ENCODE measurements around the gene ATP2B1. TPM values are rescaled to one million over a fixed set of nuclear protein-coding genes. Genes with fewer than 3 reads are reported as not detected.

ATP2B1 gene
- total RNA-seq, 1 donor: 36.9 TPM

GRCh38 chr12:89695100-89695499 is 13.5 kb downstream of the ATP2B1 start:
- no peak for DNase-seq (ENCODE audit: low read depth in 2 of 3, low spot score in 2 of 3)

GRCh38 chr12:89694542-89694941 is 14.1 kb downstream of the ATP2B1 start:
- DNase-seq (ENCODE audit: low read depth in 2 of 3, low spot score in 2 of 3): no peak

- no peak for DNase-seq (ENCODE audit: low read depth in 2 of 3, low spot score in 2 of 3)
These were observed 14.9 kb downstream of the ATP2B1 start for GRCh38 chr12:89693639-89694202.

GRCh38 chr12:89692439-89692838 is 16.2 kb downstream of the ATP2B1 start:
- DNase-seq (ENCODE audit: low read depth in 2 of 3, low spot score in 2 of 3): no peak

- DNase-seq (ENCODE audit: low read depth in 2 of 3, low spot score in 2 of 3): no peak
These were observed 17.0 kb downstream of the ATP2B1 start for GRCh38 chr12:89691659-89692058.

GRCh38 chr12:89690925-89691324 is 17.7 kb downstream of the ATP2B1 start:
- DNase-seq (ENCODE audit: low read depth in 2 of 3, low spot score in 2 of 3): no peak

GRCh38 chr12:89689306-89689705 is 19.3 kb downstream of the ATP2B1 start:
- no peak for DNase-seq (ENCODE audit: low read depth in 2 of 3, low spot score in 2 of 3)

- DNase-seq (ENCODE audit: low read depth in 2 of 3, low spot score in 2 of 3): no peak
These were observed 22.3 kb downstream of the ATP2B1 start for GRCh38 chr12:89686311-89686710.

- no peak for DNase-seq (ENCODE audit: low read depth in 2 of 3, low spot score in 2 of 3)
These were observed 23.2 kb downstream of the ATP2B1 start for GRCh38 chr12:89685363-89685972.

GRCh38 chr12:89684136-89684535 is 24.5 kb downstream of the ATP2B1 start:
- no peak for DNase-seq (ENCODE audit: low read depth in 2 of 3, low spot score in 2 of 3)

GRCh38 chr12:89682284-89682683 is 26.4 kb downstream of the ATP2B1 start:
- DNase-seq (ENCODE audit: low read depth in 2 of 3, low spot score in 2 of 3): no peak

- no peak for DNase-seq (ENCODE audit: low read depth in 2 of 3, low spot score in 2 of 3)
These were observed 28.2 kb downstream of the ATP2B1 start for GRCh38 chr12:89680409-89680808.

GRCh38 chr12:89679631-89680030 is 29.0 kb downstream of the ATP2B1 start:
- no peak for DNase-seq (ENCODE audit: low read depth in 2 of 3, low spot score in 2 of 3)

GRCh38 chr12:89678225-89678624 is 30.4 kb downstream of the ATP2B1 start:
- DNase-seq (ENCODE audit: low read depth in 2 of 3, low spot score in 2 of 3): no peak

GRCh38 chr12:89676930-89677329 is 31.7 kb downstream of the ATP2B1 start:
- no peak for DNase-seq (ENCODE audit: low read depth in 2 of 3, low spot score in 2 of 3)

GRCh38 chr12:89674326-89674942 is 34.2 kb downstream of the ATP2B1 start:
- no peak for DNase-seq (ENCODE audit: low read depth in 2 of 3, low spot score in 2 of 3)

- no peak for DNase-seq (ENCODE audit: low read depth in 2 of 3, low spot score in 2 of 3)
These were observed 35.0 kb downstream of the ATP2B1 start for GRCh38 chr12:89673603-89674002.

GRCh38 chr12:89672589-89672979 is 36.1 kb downstream of the ATP2B1 start:
- DNase-seq (ENCODE audit: low read depth in 2 of 3, low spot score in 2 of 3): no peak

GRCh38 chr12:89671469-89671868 is 37.2 kb downstream of the ATP2B1 start:
- DNase-seq (ENCODE audit: low read depth in 2 of 3, low spot score in 2 of 3): no peak

GRCh38 chr12:89669197-89669596 is 39.4 kb downstream of the ATP2B1 start:
- no peak for DNase-seq (ENCODE audit: low read depth in 2 of 3, low spot score in 2 of 3)

GRCh38 chr12:89665556-89665955 is 43.1 kb downstream of the ATP2B1 start:
- DNase-seq (ENCODE audit: low read depth in 2 of 3, low spot score in 2 of 3): no peak

- no peak for DNase-seq (ENCODE audit: low read depth in 2 of 3, low spot score in 2 of 3)
These were observed 44.2 kb downstream of the ATP2B1 start for GRCh38 chr12:89664441-89664840.

Measured in hematopoietic multipotent progenitor cell (in vitro differentiated cells).